DND-41 (cell line): ENCODE data around the gene MACF1.

Experiments used
- ATAC-seq: fragments of 200-7000 bp; cut with Tn5 transposase; 3 replicates; pipeline ENCODE4 v1.9.1; 2021; ENCODE audit warnings: low read depth; ENCODE audit not compliant: insufficient read depth
- DNase-seq: peaks from one replicate; pipeline ENCODE4 v3.0.0-alpha.2; 2020
- H2AFZ ChIP-seq: 2 replicates; pipeline ENCODE4 v1.6.0; 2012; ENCODE audit warnings: low read depth, low read length
- H3K27ac ChIP-seq: 2 replicates; pipeline ENCODE4 v1.5.1; 2012; ENCODE audit warnings: low read length, inconsistent platforms
- H3K27me3 ChIP-seq: fragments of 200-600 bp; sonication (generic); 2 replicates; pipeline ENCODE4 v1.6.0; 2012; ENCODE audit warnings: low read length, mild to moderate bottlenecking, inconsistent platforms; ENCODE audit not compliant: insufficient read depth, poor library complexity
- H3K36me3 ChIP-seq: 2 replicates; pipeline ENCODE4 v1.5.1; 2012; ENCODE audit warnings: low read length, inconsistent platforms; ENCODE audit not compliant: insufficient read depth
- H3K4me1 ChIP-seq: 2 replicates; pipeline ENCODE4 v1.5.1; 2012; ENCODE audit warnings: mild to moderate bottlenecking, low read length; ENCODE audit not compliant: insufficient read depth
- H3K4me2 ChIP-seq: 2 replicates; pipeline ENCODE4 v1.6.0; 2012; ENCODE audit warnings: mild to moderate bottlenecking, moderate library complexity, low read length, inconsistent platforms; ENCODE audit not compliant: insufficient read depth
- H3K4me3 ChIP-seq, 2 experiments: fragments of 200-600 bp in 1 of 2; shearing (Covaris generic) in 1 of 2; 2 replicates each; pipeline ENCODE4 v1.5.1; 2012 to 2016; ENCODE audit warnings: inconsistent platforms in 2 of 2, low read length in 2 of 2, mild to moderate bottlenecking in 2 of 2, low read depth in 1 of 2, moderate library complexity in 1 of 2
- H3K79me2 ChIP-seq: 2 replicates; pipeline ENCODE4 v1.6.0; 2012; ENCODE audit warnings: low read length, inconsistent platforms; ENCODE audit not compliant: insufficient read depth
- H3K9ac ChIP-seq: 2 replicates; pipeline ENCODE4 v1.6.0; 2012; ENCODE audit warnings: low read depth, mild to moderate bottlenecking, inconsistent platforms, low read length, moderate library complexity
- H3K9me3 ChIP-seq: 2 replicates; pipeline ENCODE4 v1.5.1; 2012; ENCODE audit warnings: low read length, moderate library complexity, mild to moderate bottlenecking, inconsistent platforms; ENCODE audit not compliant: insufficient read depth, severe bottlenecking
- H4K20me1 ChIP-seq: 2 replicates; pipeline ENCODE4 v1.6.0; 2012; ENCODE audit warnings: low read length; ENCODE audit not compliant: insufficient read depth
- EZH2 ChIP-seq: IDR thresholded peaks from 3 replicates; pipeline ENCODE4 v1.6.1; 2012; ENCODE audit warnings: borderline replicate concordance, low read depth, mild to moderate bottlenecking, moderate library complexity, low read length, inconsistent platforms; ENCODE audit not compliant: severe bottlenecking
- TF ChIP-seq, protein P1 (sequence below): IDR thresholded peaks from 2 replicates; pipeline ENCODE4 v1.5.1; 2012; ENCODE audit warnings: borderline replicate concordance, low read length, moderate library complexity, mild to moderate bottlenecking; ENCODE audit not compliant: poor library complexity, severe bottlenecking; ENCODE audit errors: extremely low read depth

The MACF1 gene

DNA sequence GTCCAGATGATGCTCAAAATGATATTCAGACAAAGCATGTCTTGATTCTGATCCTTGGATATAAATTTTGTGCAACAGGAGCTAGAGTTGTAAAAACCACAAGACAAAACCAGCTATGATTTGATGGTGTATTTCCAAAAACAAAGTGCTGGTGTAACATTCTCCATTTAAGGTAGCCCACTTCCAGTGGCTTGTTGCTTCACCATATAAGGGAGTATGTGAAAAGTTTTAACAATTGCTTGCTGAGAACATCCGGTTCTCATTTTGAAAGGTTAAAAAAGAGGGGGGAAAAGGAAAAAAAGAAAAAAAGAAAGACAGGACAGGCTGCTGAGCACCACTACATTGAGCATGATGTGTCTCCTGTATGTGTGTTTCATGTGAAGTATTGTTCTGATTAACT, 123.6 kb downstream of the MACF1 start:
- Histone ChIP-seq H3K4me3 (no peak overlapping the region), H3K4me2 (no peak overlapping the region), H3K4me1 (no peaks in the 10 kb centered on the region), H3K27me3 (no peaks in the 10 kb centered on the region), H3K9me3 (no peaks in the 10 kb centered on the region), H3K9ac (no peak overlapping the region), H3K27ac (no peak overlapping the region), H3K36me3 (peaks cover 90% of the 10 kb centered on the region), H2AFZ (no peak overlapping the region), H3K79me2 (no peaks in the 10 kb centered on the region), H4K20me1 (no peaks in the 10 kb centered on the region)
- DNase-seq, result no peak
- ATAC-seq, result no peak
- TF ChIP-seq EZH2, result no peak
- TF ChIP-seq, protein P1, sequence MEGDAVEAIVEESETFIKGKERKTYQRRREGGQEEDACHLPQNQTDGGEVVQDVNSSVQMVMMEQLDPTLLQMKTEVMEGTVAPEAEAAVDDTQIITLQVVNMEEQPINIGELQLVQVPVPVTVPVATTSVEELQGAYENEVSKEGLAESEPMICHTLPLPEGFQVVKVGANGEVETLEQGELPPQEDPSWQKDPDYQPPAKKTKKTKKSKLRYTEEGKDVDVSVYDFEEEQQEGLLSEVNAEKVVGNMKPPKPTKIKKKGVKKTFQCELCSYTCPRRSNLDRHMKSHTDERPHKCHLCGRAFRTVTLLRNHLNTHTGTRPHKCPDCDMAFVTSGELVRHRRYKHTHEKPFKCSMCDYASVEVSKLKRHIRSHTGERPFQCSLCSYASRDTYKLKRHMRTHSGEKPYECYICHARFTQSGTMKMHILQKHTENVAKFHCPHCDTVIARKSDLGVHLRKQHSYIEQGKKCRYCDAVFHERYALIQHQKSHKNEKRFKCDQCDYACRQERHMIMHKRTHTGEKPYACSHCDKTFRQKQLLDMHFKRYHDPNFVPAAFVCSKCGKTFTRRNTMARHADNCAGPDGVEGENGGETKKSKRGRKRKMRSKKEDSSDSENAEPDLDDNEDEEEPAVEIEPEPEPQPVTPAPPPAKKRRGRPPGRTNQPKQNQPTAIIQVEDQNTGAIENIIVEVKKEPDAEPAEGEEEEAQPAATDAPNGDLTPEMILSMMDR, result no peak

DNA sequence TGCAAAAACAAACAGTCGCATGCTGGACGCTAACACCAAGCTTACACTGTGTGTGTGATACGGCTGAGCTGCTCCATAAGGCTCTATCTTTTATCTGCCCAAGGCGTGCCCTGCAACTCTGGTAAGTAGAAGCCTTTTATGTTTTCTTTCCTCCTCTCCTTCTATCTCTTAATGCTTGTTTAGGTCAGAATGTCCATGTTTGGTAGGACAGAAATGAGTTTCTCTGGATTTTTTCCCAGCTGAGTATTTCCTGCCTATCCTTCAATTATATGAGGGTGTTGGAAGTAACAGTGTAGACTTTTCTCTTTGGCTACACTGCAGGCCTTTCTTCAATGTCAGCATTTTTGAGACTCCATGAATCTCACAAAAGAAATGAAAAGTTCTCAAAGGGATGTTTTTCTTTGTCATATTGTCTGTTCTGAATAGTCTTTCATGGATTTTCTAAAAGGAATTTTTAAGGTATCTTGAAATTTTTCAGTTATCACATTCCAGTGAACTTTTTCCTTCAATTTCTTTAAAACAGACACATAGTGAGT, 124.2 kb downstream of the MACF1 start:
- TF ChIP-seq, protein P1, result no peak
- no peak for TF ChIP-seq EZH2
- no peaks in the 10 kb centered on the region for H3K4me1 ChIP-seq
- H3K27ac ChIP-seq, result no peak overlapping the region
- H3K9me3 ChIP-seq, result no peaks in the 10 kb centered on the region
- H3K4me2 ChIP-seq, result no peak overlapping the region
- H2AFZ ChIP-seq, result no peak overlapping the region
- no peaks in the 10 kb centered on the region for H3K27me3 ChIP-seq
- H3K4me3 ChIP-seq, result no peak overlapping the region
- H4K20me1 ChIP-seq, result no peaks in the 10 kb centered on the region
- ATAC-seq (no peak), DNase-seq (no peak)
- peaks cover 88% of the 10 kb centered on the region for H3K36me3 ChIP-seq
- no peak overlapping the region for H3K9ac ChIP-seq
- no peaks in the 10 kb centered on the region for H3K79me2 ChIP-seq

DNA sequence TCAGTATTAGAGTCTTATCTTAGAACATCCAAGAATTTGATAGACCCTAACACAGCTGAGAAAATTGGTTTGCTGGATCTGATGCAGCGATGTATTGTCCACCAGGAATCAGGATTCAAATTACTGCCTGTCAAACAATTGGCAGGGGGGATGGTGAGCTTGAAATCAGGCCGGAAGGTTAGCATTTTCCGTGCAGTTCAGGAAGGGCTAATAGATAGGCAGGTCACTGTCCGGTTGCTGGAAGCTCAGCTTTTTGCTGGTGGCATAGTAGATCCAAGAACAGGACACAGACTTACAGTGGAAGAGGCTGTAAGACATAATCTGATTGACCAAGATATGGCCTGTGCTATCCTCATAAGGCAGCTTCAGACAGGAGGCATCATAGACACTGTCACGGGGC, 127.2 kb downstream of the MACF1 start:
- H3K9me3 ChIP-seq, result no peaks in the 10 kb centered on the region
- TF ChIP-seq, protein P1, result no peak
- TF ChIP-seq EZH2, result no peak
- no peak overlapping the region for H3K27ac ChIP-seq
- no peak overlapping the region for H2AFZ ChIP-seq
- H3K4me1 ChIP-seq, result no peaks in the 10 kb centered on the region
- H3K4me2 ChIP-seq, result no peak overlapping the region
- no peaks in the 10 kb centered on the region for H3K27me3 ChIP-seq
- peaks cover 67% of the 10 kb centered on the region for H3K36me3 ChIP-seq
- no peak overlapping the region for H3K4me3 ChIP-seq
- no peak overlapping the region for H3K9ac ChIP-seq
- no peaks in the 10 kb centered on the region for H3K79me2 ChIP-seq
- no peak for DNase-seq
- no peaks in the 10 kb centered on the region for H4K20me1 ChIP-seq
- ATAC-seq, result no peak

DNA sequence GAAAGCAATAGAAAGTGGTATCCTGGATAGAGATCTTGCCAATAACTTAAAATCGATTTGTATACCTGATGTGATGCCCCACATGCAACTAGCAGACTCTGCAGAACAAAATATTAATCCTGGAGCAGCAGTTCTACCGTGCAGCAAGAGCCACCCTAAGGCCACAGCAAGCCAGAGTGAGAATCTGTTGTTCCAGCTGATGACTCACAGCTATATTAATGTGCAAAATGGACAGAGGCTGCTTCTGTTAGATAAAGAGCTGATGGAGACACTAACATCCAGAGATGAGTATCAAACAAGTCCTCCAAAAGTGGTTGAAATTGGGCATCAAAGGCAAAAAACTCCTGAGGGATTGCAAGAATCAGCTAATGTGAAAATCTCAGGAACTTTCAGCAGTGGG, 127.8 kb downstream of the MACF1 start:
- H3K27me3 ChIP-seq, result no peaks in the 10 kb centered on the region
- no peaks in the 10 kb centered on the region for H3K9me3 ChIP-seq
- TF ChIP-seq, protein P1, result no peak
- no peak for TF ChIP-seq EZH2
- no peak for ATAC-seq
- no peak overlapping the region for H3K27ac ChIP-seq
- no peak for DNase-seq
- H3K79me2 ChIP-seq, result no peaks in the 10 kb centered on the region
- H3K4me1 ChIP-seq, result no peaks in the 10 kb centered on the region
- H2AFZ ChIP-seq, result no peak overlapping the region
- no peaks in the 10 kb centered on the region for H4K20me1 ChIP-seq
- H3K4me3 ChIP-seq, result no peak overlapping the region
- no peak overlapping the region for H3K9ac ChIP-seq
- H3K4me2 ChIP-seq, result no peak overlapping the region
- H3K36me3 ChIP-seq, result peaks cover 67% of the 10 kb centered on the region
